ENCODE measurements around the gene VAT1L. TPM values are rescaled to one million over a fixed set of nuclear protein-coding genes. Genes with fewer than 3 reads are reported as not detected.

Gene VAT1L
- total RNA-seq, 4 donors from 2014 or later, result 0.89 to 4.7 (median 2.3) TPM

DNA sequence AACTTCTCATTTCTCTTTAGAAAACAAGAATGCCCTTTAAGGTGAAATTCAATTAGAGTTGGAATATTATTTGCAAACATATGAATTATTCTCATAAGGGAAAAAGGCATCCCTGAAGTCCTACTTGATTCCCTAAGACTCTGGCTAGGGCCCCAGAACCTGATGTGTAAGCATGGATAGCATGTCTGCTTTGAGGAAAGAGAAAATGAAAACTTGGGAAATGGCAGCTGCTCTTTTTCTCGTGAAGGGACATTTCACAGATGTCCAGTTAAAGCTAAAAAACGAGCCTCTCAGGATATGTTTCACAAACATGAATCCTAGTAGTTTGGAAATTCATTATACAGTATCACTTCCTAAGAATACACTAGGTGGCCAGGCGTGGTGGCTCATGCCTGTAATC is 121.7 kb downstream of the VAT1L start:
- Histone ChIP-seq H3K4me3 (no peak overlapping the region), H3K27ac (no peak overlapping the region), H3K27me3 (no peaks in the 10 kb centered on the region), H3K9me3 (no peaks in the 10 kb centered on the region), H3K36me3 (no peaks in the 10 kb centered on the region), H3K4me1 (no peaks in the 10 kb centered on the region)
- ATAC-seq, result no peak
- TF ChIP-seq, protein P1, sequence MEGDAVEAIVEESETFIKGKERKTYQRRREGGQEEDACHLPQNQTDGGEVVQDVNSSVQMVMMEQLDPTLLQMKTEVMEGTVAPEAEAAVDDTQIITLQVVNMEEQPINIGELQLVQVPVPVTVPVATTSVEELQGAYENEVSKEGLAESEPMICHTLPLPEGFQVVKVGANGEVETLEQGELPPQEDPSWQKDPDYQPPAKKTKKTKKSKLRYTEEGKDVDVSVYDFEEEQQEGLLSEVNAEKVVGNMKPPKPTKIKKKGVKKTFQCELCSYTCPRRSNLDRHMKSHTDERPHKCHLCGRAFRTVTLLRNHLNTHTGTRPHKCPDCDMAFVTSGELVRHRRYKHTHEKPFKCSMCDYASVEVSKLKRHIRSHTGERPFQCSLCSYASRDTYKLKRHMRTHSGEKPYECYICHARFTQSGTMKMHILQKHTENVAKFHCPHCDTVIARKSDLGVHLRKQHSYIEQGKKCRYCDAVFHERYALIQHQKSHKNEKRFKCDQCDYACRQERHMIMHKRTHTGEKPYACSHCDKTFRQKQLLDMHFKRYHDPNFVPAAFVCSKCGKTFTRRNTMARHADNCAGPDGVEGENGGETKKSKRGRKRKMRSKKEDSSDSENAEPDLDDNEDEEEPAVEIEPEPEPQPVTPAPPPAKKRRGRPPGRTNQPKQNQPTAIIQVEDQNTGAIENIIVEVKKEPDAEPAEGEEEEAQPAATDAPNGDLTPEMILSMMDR (IDR thresholded peaks at IDR 0.05), result no peak
- TF ChIP-seq POLR2A (IDR thresholded peaks at IDR 0.05) (no peak), EP300 (IDR thresholded peaks at IDR 0.05) (no peak), POLR2AphosphoS5 (IDR thresholded peaks at IDR 0.05) (no peak)
- 35 to 48% methylated on average over 2 to 3 of the region's 3 CpGs for WGBS, 2 donors (ENCODE audit: low coverage in 1 of 2)

DNA sequence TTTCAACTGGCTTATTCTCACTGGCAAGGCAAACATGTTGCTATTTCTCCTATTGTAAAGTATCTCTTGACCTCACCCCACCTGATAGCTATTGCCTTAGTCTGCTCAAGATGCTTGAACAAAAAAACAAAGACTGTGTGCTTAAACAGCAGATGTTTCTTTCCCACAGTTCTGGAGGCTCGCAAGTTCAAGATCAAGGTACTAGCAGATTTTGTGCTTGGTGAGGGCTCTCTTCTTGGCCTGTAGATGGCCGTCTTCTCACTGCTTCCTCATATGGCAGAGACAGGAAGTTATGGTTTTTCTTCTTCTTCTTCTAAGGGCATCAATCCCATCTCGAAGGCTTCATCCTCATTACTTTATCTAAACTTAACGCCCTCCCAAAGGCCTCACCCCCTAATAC is 124.3 kb downstream of the VAT1L start:
- Histone ChIP-seq H3K4me3 (no peak overlapping the region), H3K36me3 (no peaks in the 10 kb centered on the region), H3K27ac (no peak overlapping the region), H3K4me1 (peaks cover 0 to 1% (median 0%) of the 10 kb centered on the region in 3 donors), H3K27me3 (no peaks in the 10 kb centered on the region), H3K9me3 (no peaks in the 10 kb centered on the region)
- no peak for TF ChIP-seq POLR2AphosphoS5 (IDR thresholded peaks at IDR 0.05)
- WGBS, 2 donors (ENCODE audit: low coverage in 1 of 2), result 80 to 88% methylated on average over 3 to 4 of the region's 4 CpGs
- no peak for ATAC-seq

DNA sequence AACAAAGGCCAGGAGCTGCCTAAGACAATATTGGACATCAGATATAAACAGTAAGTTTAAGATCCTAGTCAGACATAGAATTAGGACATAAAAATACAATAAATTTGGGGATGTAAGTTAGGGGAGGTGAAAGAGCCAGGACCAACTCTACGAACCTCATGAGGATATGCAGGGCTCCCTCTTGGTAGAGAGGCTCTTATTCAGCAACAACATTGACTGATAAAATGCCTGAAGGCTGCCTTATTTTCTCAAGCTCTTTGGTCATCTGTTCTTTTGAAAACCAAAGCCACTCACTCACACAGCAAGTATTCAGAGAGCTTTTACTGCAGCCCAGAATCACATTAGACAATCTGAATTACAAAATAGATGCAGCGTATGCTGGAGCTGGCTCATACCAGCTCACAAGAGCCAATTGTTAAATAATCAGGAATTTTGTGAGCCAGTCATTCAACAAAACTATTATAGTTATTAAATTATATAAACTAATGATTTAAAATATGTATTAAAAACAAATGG is 125.4 kb downstream of the VAT1L start:
- H3K27ac ChIP-seq, result no peak overlapping the region
- no peak for TF ChIP-seq POLR2A (IDR thresholded peaks at IDR 0.05)
- TF ChIP-seq POLR2AphosphoS5 (IDR thresholded peaks at IDR 0.05), result no peak
- no peak for TF ChIP-seq EP300 (IDR thresholded peaks at IDR 0.05)
- TF ChIP-seq, protein P1 (IDR thresholded peaks at IDR 0.05), result no peak
- WGBS, 2 donors (ENCODE audit: low coverage in 1 of 2), result 62 to 88% methylated on average over 2 of the region's 2 CpGs

GRCh38 chr16:77916111-77916510 is 127.7 kb downstream of the VAT1L start:
- 98% methylated on average over 6 to 7 of the region's 9 CpGs for WGBS, 2 donors (ENCODE audit: low coverage in 1 of 2)
- H3K9me3 ChIP-seq, result no peaks in the 10 kb centered on the region
- H3K27me3 ChIP-seq, result no peaks in the 10 kb centered on the region
- no peaks in the 10 kb centered on the region for H3K36me3 ChIP-seq
- TF ChIP-seq, protein P1 (IDR thresholded peaks at IDR 0.05), result no peak
- no peak for TF ChIP-seq POLR2AphosphoS5 (IDR thresholded peaks at IDR 0.05)
- no peak for TF ChIP-seq POLR2A (IDR thresholded peaks at IDR 0.05)
- TF ChIP-seq EP300 (IDR thresholded peaks at IDR 0.05), result no peak
- ATAC-seq, result no peak
- no peak overlapping the region for H3K4me3 ChIP-seq
- no peak overlapping the region for H3K27ac ChIP-seq
- H3K4me1 ChIP-seq, result peaks cover 0 to 27% (median 10%) of the 10 kb centered on the region in 3 donors

More for the DNA sequence above, 125.4 kb downstream of the VAT1L start:
- no peaks in the 10 kb centered on the region for H3K9me3 ChIP-seq
- no peak for ATAC-seq
- peaks cover 0 to 13% (median 6%) of the 10 kb centered on the region in 3 donors for H3K4me1 ChIP-seq
- H3K4me3 ChIP-seq, result no peak overlapping the region
- H3K27me3 ChIP-seq, result no peaks in the 10 kb centered on the region
- no peaks in the 10 kb centered on the region for H3K36me3 ChIP-seq

GRCh38 chr16:77917971-77918370 is 129.6 kb downstream of the VAT1L start:
- no peaks in the 10 kb centered on the region for H3K27me3 ChIP-seq
- ATAC-seq, result no peak
- WGBS, 2 donors (ENCODE audit: low coverage in 1 of 2), result 52 to 67% methylated on average over 2 to 3 of the region's 3 CpGs
- H3K4me3 ChIP-seq, result no peak overlapping the region
- TF ChIP-seq, protein P1 (IDR thresholded peaks at IDR 0.05), result no peak
- TF ChIP-seq POLR2AphosphoS5 (IDR thresholded peaks at IDR 0.05) (no peak), POLR2A (IDR thresholded peaks at IDR 0.05) (no peak), EP300 (IDR thresholded peaks at IDR 0.05) (no peak)
- H3K36me3 ChIP-seq, result no peaks in the 10 kb centered on the region
- H3K9me3 ChIP-seq, result no peaks in the 10 kb centered on the region
- H3K27ac ChIP-seq, result no peak overlapping the region
- H3K4me1 ChIP-seq, result peaks cover 0 to 27% (median 10%) of the 10 kb centered on the region in 3 donors
